NT2/D1 (cell line): ENCODE measurements around the gene TMEM100.

Experiments used
- SUZ12 ChIP-seq: IDR thresholded peaks from 2 replicates; pipeline ENCODE4 v1.6.1; 2011; ENCODE audit not compliant: insufficient read length, insufficient read depth; ENCODE audit errors: extremely low read depth
- YY1 ChIP-seq: IDR thresholded peaks from 2 replicates; pipeline ENCODE4 v1.6.1; 2011; ENCODE audit not compliant: insufficient read length, insufficient read depth
- ZNF274 ChIP-seq: IDR thresholded peaks from 2 replicates; pipeline ENCODE4 v1.6.1; 2011; ENCODE audit warnings: mild to moderate bottlenecking, low read depth, low read length

DNA sequence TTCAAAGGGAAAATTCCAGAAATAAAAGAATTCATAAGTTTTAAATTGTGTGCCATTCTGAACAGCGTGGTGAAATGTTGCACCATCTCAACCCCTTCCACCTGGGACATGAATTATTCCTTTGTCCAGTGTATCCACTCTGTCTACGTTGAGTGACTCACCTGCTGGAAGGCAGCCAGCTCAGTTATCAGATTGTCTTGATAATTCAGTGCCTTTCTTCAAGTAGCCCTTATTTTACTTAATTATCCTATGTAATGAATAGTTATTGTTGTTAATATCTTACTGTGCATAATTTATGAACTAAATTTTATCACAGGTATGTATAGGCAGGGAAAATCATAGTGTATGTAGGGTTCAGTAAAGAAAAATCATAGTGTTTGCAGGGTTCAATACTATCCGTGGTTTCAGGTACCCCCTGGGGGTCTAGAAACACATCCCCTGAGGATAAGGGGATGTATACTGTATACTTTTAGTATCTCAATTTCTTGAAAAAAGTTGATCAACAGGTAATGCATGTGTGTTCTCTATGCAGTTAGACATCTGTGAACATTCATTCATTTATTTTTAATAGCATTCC lies 20.5 kb upstream of the TMEM100 start:
- TF ChIP-seq YY1 (no peak), ZNF274 (no peak), SUZ12 (no peak)
